ENCODE measurements around the gene ELL2. TPM values are rescaled to one million over a fixed set of nuclear protein-coding genes. Genes with fewer than 3 reads are reported as not detected.
A peak's percentile ranks its signal among the peaks of the same experiment; 100 is the strongest.

ELL2 gene
- total RNA-seq, 1 donor from 2014 or later, result 21.6 TPM

- no peaks in the 10 kb centered on the region for H3K36me3 Mint-ChIP-seq (ENCODE audit: low read depth, unreplicated experiment)
- no peak overlapping the region for H3K27ac Mint-ChIP-seq (ENCODE audit: unreplicated experiment)
- H3K9me3 Mint-ChIP-seq (ENCODE audit: unreplicated experiment), result no peaks in the 10 kb centered on the region
Measured at GRCh38 chr5:95903838-95904237, 57.8 kb downstream of the ELL2 start.

GRCh38 chr5:95901676-95902627 is 59.7 kb downstream of the ELL2 start:
- no peak for TF ChIP-seq CTCF (IDR thresholded peaks at IDR 0.05; ENCODE audit: unreplicated experiment)
- DNase-seq (ENCODE audit: low spot score), result no peak
- Mint-ChIP-seq H3K4me3 (ENCODE audit: unreplicated experiment) (no peak overlapping the region), H3K27ac (ENCODE audit: unreplicated experiment) (peak overlapping the region; percentile 38), H3K4me1 (ENCODE audit: unreplicated experiment) (peaks cover 5% of the 10 kb centered on the region), H3K36me3 (ENCODE audit: low read depth, unreplicated experiment) (no peaks in the 10 kb centered on the region), H3K27me3 (ENCODE audit: unreplicated experiment) (peaks cover 4% of the 10 kb centered on the region), H3K9me3 (ENCODE audit: unreplicated experiment) (no peaks in the 10 kb centered on the region)

More at GRCh38 chr5:95903838-95904237, 57.8 kb downstream of the ELL2 start:
- DNase-seq (ENCODE audit: low spot score), result no peak
- TF ChIP-seq CTCF (IDR thresholded peaks at IDR 0.05; ENCODE audit: unreplicated experiment), result no peak
- Mint-ChIP-seq H3K27me3 (ENCODE audit: unreplicated experiment) (peaks cover 4% of the 10 kb centered on the region), H3K4me1 (ENCODE audit: unreplicated experiment) (no peaks in the 10 kb centered on the region), H3K4me3 (ENCODE audit: unreplicated experiment) (no peak overlapping the region)

GRCh38 chr5:95900383-95900958 is 61.2 kb downstream of the ELL2 start:
- Mint-ChIP-seq H3K27ac (ENCODE audit: unreplicated experiment) (no peak overlapping the region), H3K27me3 (ENCODE audit: unreplicated experiment) (peaks cover 4% of the 10 kb centered on the region), H3K36me3 (ENCODE audit: low read depth, unreplicated experiment) (no peaks in the 10 kb centered on the region), H3K4me3 (ENCODE audit: unreplicated experiment) (no peak overlapping the region), H3K4me1 (ENCODE audit: unreplicated experiment) (peaks cover 9% of the 10 kb centered on the region), H3K9me3 (ENCODE audit: unreplicated experiment) (no peaks in the 10 kb centered on the region)
- no peak for DNase-seq (ENCODE audit: low spot score)
- no peak for TF ChIP-seq CTCF (IDR thresholded peaks at IDR 0.05; ENCODE audit: unreplicated experiment)

- no peak for DNase-seq (ENCODE audit: low spot score)
- no peak for TF ChIP-seq CTCF (IDR thresholded peaks at IDR 0.05; ENCODE audit: unreplicated experiment)
- Mint-ChIP-seq H3K4me3 (ENCODE audit: unreplicated experiment) (no peak overlapping the region), H3K4me1 (ENCODE audit: unreplicated experiment) (peaks cover 10% of the 10 kb centered on the region), H3K36me3 (ENCODE audit: low read depth, unreplicated experiment) (peaks cover 4% of the 10 kb centered on the region), H3K9me3 (ENCODE audit: unreplicated experiment) (no peaks in the 10 kb centered on the region), H3K27me3 (ENCODE audit: unreplicated experiment) (peaks cover 4% of the 10 kb centered on the region), H3K27ac (ENCODE audit: unreplicated experiment) (no peak overlapping the region)
Measured at GRCh38 chr5:95899829-95900228, 61.8 kb downstream of the ELL2 start.

GRCh38 chr5:95899006-95899405 is 62.6 kb downstream of the ELL2 start:
- Mint-ChIP-seq H3K27me3 (ENCODE audit: unreplicated experiment) (peaks cover 2% of the 10 kb centered on the region), H3K4me3 (ENCODE audit: unreplicated experiment) (no peak overlapping the region), H3K4me1 (ENCODE audit: unreplicated experiment) (peaks cover 10% of the 10 kb centered on the region), H3K36me3 (ENCODE audit: low read depth, unreplicated experiment) (peaks cover 5% of the 10 kb centered on the region), H3K9me3 (ENCODE audit: unreplicated experiment) (no peaks in the 10 kb centered on the region), H3K27ac (ENCODE audit: unreplicated experiment) (no peak overlapping the region)
- DNase-seq (ENCODE audit: low spot score), result no peak
- TF ChIP-seq CTCF (IDR thresholded peaks at IDR 0.05; ENCODE audit: unreplicated experiment), result no peak

Data from endothelial cell (in vitro differentiated cells).